D721Med (cell line): ENCODE data around the gene ITGB7.

Experiments used
- DNase-seq: peaks from one replicate; pipeline ENCODE4 v3.0.0; 2011; ENCODE audit warnings: low spot score; ENCODE audit not compliant: insufficient read length
- FAIRE-seq: peaks from 2 replicates; lab custom pipeline; 2011; peaks lifted over from hg19 to GRCh38; lab: Jason Lieb, UNC
- CTCF ChIP-seq: IDR thresholded peaks from 2 replicates; pipeline ENCODE4 v1.5.1; 2012; ENCODE audit warnings: mild to moderate bottlenecking, control low read depth; ENCODE audit not compliant: insufficient read depth; ENCODE audit errors: missing control alignments

Gene ITGB7

GRCh38 chr12:53230108-53230845 lies 23.2 kb upstream of the ITGB7 start:
- DNase-seq (no peak), FAIRE-seq (no peak)
- TF ChIP-seq CTCF, result no peak

DNA sequence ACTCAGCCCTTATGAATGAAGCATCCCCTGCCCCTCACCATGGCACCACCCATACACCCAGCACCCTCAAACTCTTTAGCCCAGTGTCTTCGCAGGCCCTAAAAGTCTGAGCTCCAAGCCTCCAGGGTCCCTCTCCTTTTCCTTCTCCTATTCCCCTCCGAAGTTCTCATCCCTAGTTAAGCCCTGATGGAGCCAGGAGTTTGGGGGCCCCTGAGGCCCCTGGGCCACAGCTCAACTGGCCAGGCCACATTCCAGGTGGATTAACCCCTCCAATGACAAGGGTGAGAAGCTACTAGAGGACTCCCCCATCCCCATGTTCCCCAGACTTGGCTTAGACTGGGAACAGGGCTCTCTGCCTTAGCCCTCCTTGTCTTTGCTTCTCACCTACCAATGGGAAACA lies 22.4 kb upstream of the ITGB7 start:
- FAIRE-seq (no peak), DNase-seq (no peak)
- TF ChIP-seq CTCF, result no peak

- no peak for FAIRE-seq
- TF ChIP-seq CTCF, result no peak
- no peak for DNase-seq
Observed at GRCh38 chr12:53227836-53228235, 20.8 kb upstream of the ITGB7 start.

DNA sequence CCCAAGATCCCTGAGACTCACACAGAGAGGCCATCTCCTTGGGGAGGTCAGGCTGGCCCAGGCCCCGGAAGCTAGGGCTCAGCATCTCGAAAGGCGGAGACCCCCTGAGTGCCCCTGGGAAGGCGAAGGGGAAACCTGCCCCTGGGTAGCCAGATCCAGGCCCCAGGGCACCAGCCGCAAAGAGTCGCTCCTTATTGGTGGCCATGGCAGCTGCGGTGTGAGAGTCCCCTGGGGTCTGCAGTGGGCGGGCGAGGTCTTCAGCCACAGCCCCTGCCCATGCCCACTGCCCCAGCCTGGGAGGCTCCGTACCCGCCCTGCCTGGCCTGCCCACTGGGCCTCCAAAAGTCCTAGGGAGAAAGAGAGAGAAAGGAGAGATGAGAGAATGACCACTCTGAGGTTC lies 20.3 kb upstream of the ITGB7 start:
- FAIRE-seq (no peak), DNase-seq (no peak)
- TF ChIP-seq CTCF, result no peak

DNA sequence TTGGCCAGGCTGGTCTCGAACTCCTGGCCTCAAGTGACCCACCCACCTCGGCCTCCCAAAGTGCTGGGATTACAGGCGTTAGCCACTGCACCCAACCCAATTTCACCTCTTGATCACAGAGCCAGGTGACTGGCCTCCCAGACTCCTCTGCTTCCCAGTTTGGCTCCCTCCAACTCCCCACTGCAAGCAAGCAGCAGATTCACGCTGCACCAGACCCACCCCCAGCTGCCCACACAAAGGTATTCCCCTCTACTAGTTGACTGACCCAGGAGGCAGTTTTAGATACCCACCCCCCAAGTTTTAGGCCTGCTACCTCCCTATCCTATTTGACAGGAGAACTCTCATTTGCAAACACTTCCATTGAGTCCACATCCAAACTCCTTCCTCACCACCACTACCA lies 19.8 kb upstream of the ITGB7 start:
- FAIRE-seq (no peak), DNase-seq (no peak)
- TF ChIP-seq CTCF, result no peak

GRCh38 chr12:53225635-53226424 lies 18.8 kb upstream of the ITGB7 start:
- no peak for TF ChIP-seq CTCF

More at GRCh38 chr12:53225635-53226424, 18.8 kb upstream of the ITGB7 start:
- DNase-seq (no peak), FAIRE-seq (no peak)
